Activated gamma-delta T cell treated with anti-CD3 and anti-CD28 coated beads, Interleukin-2, amount 50 U/mL, for 16 hours (primary cell): ENCODE results near the gene GSTM3.
"Not testable (repeated sequence)": the region's sequence is repeated elsewhere in the genome, so short reads cannot be mapped to it uniquely, and the experiment has no call there.

Experiments used
- DNase-seq: peaks from one replicate; pipeline ENCODE4 v3.0.0-alpha.2; 2020; ENCODE audit warnings: low read depth

GSTM3 gene

DNA sequence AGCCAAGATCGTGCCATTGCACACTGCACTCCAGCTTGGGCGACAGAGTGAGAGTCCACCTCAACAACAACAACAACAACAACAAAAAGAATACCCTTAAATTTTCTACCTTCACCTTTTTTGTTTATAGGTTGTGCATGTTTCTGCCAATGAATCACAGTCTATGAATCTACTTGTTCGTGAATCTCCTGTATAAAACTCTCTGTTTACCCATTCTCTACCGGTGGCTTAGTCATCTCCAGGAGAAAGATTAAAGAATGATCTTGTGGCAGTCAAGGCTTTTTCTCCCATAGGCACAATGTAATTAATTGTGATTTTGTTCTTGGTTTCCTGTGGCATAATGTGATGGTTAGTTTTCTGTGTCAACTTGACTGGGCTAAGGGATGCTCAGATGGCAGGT, 43.0 kb downstream of the GSTM3 start:
- not testable (repeated sequence) for DNase-seq

DNA sequence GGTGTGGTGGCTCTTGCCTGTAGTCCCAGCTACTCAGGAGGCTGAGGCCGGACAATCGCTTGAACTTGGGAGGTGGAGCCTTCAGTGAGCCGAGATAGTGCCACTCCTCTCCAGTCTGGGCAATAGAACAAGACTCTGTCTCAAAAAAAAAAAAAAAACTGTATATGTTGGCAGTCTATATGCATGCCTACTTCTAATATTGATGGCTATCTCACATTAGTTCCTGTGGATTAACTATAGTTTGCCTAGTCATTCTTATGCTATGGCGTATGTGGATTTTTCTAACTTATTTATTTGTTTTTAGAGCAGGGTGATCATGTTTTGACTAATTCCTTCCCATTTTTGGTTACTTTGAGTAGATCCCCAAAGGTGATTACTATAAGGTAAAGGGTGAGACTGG, 43.8 kb downstream of the GSTM3 start:
- no peak for DNase-seq

DNA sequence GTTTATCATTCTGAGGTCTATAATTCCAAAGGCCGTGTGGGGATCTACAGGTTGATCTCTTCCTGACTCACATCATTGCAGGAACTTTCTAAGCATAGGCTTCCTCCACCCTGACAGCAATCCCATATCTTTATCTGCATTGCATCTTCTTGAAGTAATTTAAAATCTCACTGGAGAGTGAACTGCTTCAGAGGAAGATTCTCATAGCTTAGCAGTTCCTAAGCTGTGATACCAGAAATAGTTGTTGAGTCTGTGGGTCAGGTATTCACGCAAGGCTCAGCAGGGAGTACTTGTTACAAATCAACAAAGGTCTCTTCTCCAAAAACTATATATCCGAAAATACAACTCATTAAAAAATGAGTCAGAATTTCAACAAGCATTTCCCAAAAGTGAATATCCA, 45.7 kb downstream of the GSTM3 start:
- DNase-seq = not testable (repeated sequence)

DNA sequence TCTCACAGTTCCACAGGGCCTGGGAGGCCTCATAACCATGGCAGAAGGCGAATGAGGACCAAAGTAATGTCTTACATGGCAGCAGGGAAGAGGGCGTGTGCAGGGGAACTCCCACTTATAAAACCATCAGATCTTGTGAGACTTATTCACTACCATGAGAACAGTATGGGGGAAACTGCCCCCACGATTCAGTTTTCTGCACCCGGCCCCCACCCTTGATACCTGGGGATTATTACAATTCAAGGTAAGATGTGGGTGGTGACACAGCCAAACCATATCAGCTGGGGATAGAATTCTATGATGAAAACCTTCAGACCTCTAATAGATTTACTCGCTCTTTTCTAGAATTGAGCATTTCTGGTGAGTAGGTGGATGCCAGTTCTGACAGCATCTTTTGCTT, 46.4 kb downstream of the GSTM3 start:
- not testable (repeated sequence) for DNase-seq

DNA sequence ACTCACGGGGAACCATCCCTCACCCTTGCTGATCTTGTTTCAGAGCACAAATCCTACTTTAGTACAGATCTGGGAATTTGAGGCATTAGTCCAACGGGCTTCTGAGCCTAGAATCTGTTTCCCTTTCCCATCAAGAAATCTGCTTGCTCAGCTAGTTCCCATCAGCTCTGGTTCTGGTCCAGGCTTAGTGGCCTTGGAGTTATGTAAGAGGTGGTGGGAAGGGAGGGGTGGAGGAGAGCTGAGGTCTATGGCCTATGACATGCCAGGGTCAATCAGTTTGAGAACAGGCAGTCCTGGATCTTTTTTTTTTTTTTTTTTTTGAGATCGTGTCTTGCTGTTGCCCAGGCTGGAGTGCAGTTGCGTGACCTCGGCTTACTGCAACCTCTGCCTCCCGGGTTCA, 49.1 kb downstream of the GSTM3 start:
- no peak for DNase-seq

DNA sequence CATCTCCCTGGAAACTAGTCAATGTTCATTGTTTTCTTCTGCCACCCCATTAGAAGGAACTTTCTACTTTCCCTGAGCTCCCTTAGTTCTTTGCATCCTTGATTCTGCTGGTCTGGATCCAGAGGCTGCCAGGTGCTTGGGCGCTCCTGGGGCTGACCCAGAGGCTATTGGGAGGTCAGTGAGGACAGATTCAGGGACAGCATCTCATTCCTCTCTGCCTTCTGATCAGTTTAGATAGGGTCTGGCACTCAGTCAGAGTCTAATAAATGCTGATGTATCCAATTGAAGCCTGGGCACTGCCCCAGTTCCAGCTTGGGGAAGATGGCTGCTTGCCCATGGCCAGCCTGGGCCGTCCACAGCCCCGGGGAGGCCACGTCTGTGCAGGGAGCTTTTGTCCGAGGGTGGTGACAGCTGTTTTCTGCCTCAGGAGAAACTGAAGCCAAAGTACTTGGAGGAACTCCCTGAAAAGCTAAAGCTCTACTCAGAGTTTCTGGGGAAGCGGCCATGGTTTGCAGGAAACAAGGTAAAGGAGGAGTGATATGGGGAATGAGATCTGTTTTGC, 50.9 kb downstream of the GSTM3 start:
- DNase-seq = no peak

DNA sequence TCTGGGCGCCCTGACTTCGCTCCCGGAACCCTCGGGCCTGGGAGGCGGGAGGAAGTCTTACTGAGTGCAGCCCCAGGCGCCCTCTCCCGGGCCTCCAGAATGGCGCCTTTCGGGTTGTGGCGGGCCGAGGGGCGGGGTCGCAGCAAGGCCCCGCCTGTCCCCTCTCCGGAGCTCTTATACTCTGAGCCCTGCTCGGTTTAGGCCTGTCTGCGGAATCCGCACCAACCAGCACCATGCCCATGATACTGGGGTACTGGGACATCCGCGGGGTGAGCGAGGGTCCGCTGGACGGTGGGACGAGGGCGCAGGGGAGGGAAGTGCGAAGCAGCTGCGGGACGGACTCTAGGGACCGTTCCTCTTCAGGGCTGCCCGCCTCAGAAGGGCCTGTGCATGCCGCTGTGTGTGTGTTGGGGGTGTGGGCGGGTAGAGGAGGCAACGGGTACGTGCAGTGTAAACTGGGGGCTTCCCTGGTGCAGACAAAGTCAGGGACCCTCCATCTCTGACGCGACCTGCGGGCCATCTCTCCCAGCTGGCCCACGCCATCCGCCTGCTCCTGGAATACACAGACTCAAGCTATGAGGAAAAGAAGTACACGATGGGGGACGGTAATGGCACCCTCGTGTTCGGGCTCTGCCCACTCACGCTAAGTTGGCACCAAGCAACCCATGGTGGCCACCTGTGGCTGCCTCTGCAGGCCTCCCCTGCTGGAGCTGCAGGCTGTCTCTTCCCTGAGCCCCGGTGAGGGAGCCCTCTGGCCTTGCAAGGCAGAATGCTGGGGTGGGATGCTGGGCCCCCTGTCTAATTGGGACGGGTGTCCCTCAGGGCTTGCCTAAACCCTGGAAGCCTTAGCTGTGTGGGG, 53.0 kb downstream of the GSTM3 start, which contains the start of gene GSTM1:
Gene GSTM1 (plus strand): TSS at position 177 of the 859 bp plus-strand sequence. CDS start 57 bp downstream, at position 234.
- DNase-seq = peak; percentile 74

DNA sequence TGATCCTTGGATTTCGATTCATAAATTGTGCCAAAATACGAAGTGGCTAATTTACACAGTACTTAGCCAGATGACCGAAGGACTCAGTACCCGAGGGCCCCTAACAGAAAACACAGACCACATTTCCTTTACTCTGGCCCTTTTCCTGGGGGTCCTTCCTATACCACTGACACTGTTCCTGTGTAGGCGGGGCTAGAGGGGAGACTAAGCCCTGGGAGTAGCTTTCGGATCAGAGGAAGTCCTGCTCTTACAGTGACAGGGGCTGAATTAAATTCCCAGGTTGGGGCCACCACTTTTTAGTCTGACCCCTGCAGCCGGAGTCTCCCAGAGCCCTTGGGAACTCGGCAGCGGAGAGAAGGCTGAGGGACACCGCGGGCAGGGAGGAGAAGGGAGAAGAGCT, 53.7 kb downstream of the GSTM3 start:
- not testable (repeated sequence) for DNase-seq

DNA sequence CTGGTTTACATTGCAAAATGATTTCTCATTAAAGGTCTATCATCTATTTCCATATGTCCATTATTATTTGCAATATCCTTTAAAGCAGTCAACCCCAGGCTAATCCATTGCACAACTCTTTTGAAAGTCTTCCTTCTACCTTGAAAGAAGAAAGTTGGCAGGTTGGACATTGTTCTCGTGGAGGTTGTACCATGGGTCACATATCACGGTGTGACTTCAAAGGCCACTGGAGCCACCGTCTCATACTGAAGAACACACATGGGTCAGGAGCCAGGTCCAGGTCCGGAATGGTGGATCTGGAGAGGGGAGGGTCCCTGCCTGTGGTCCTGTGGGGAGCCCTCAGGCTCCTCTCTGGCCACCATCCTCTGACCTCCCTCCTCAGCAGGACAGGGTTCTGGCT, 54.9 kb downstream of the GSTM3 start:
- DNase-seq = not testable (repeated sequence)

DNA sequence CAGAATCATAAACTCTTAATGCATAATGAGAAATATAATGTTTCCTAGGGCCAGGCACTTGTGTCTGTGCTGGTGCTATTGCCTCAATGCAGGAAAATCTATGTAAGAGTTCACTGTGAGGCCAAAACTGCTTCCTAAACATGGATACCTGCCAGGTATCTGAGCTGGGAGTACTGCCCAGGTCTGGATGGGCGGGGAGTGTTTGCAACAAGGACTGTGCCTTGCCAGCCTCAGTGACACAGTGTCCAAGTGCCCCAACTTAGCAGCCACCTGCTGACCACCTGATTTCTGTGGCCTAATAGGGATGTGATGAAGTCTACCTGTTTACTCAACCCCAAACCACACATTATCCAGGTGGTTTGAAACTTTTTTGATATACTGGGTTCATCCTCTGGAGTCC, 55.4 kb downstream of the GSTM3 start:
- DNase-seq = not testable (repeated sequence)

DNA sequence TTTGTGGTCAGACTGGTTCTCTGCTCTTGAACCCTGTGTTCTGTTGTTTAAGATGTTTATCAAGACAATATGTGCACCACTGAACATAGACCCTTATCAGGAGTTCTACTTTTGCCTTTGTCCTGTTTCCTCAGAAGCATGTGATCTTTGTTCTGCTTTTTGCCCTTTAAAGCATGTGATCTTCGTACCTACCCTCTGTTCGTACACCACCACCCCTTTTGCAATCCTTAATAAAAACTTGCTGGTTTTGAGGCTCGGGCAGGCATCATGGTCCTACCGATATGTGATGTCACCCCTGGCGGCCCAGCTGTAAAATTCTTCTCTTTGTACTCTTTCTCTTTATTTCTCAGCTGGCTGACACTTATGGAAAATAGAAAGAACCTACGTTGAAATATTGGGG, 56.1 kb downstream of the GSTM3 start:
- not testable (repeated sequence) for DNase-seq
